HG02938 (cell line): ENCODE data around the gene RBM44.

ENCODE experiments used
- ATAC-seq: cut with Tn5 transposase; IDR thresholded peaks from one replicate; pipeline ENCODE4 v1.9.1; 2021; ENCODE audit warnings: mild to moderate bottlenecking, moderate library complexity; ENCODE audit not compliant: unreplicated experiment

Gene RBM44

GRCh38 chr2:237883951-237884446 is 85.4 kb downstream of the RBM44 start:
- no peak for ATAC-seq

- no peak for ATAC-seq
Measured at GRCh38 chr2:237884681-237885080, 86.1 kb downstream of the RBM44 start.

- no peak for ATAC-seq
Measured at GRCh38 chr2:237885111-237885930, 86.7 kb downstream of the RBM44 start.

GRCh38 chr2:237885931-237886684 is 87.5 kb downstream of the RBM44 start:
- no peak for ATAC-seq

- ATAC-seq, result no peak
Measured at GRCh38 chr2:237886685-237887481, 88.3 kb downstream of the RBM44 start.

GRCh38 chr2:237888389-237888788 is 89.8 kb downstream of the RBM44 start:
- ATAC-seq, result no peak

GRCh38 chr2:237889016-237889415 is 90.4 kb downstream of the RBM44 start:
- ATAC-seq, result no peak

GRCh38 chr2:237889811-237890210 is 91.2 kb downstream of the RBM44 start:
- no peak for ATAC-seq
